Embryonic facial prominence (tissue), 1 donor: ENCODE measurements around the gene CTSG.
"Not testable (repeated sequence)": the region's sequence is repeated elsewhere in the genome, so short reads cannot be mapped to it uniquely, and the experiment has no call there.

Experiments used
- DNase-seq: peaks from one replicate; pipeline ENCODE4 v3.0.0-alpha.2; 2016; ENCODE audit errors: extremely low spot score

Gene CTSG, protein sequence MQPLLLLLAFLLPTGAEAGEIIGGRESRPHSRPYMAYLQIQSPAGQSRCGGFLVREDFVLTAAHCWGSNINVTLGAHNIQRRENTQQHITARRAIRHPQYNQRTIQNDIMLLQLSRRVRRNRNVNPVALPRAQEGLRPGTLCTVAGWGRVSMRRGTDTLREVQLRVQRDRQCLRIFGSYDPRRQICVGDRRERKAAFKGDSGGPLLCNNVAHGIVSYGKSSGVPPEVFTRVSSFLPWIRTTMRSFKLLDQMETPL

DNA sequence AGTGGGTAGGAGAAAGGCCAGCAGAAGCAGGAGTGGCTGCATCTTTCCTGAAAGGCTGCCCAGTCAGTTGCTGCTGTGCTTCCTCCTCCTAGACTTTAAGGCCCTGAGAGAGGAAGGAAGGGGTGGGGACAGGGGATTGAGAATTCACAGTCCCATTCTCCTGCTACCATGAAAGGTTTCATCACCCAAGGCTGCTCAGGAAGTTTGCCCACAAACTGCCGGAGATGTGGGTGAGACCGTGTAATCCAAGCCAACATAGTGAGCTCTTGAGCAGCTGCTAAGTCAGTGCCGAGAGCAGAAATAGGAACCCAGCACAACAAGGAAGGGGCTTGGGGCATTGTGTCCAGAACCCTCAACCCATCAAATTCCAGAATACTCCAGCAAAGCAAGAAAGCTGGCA, at the start of gene CTSG:
Gene CTSG, minus strand, starts transcription at position 69 of the 400 bp plus-strand sequence. Its CDS starts 27 bp downstream, at position 42.
- no peak for DNase-seq

DNA sequence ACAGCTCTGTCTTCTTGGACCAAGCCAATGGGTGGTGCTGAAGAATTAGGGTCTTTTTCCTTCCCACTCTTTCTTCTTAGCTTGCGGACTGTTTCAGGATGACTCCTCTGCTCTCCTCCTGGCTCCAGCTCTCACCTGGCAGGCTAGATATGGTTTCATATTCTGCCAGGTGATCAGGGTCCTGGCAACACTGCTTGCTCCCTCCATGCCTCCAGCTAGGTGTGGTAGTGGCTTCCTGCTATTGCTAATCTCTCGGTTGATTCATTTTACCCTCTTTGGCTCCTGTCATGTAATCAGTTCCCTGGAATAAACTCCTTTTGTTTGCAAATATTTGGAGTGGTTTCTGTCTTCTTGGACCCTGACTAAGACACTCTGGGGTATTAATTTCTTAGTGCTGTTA, 37.7 kb upstream of the CTSG start:
- DNase-seq, result no peak

- no peak for DNase-seq
Observed at GRCh38 chr14:24613241-24613640, 37.2 kb upstream of the CTSG start.

DNA sequence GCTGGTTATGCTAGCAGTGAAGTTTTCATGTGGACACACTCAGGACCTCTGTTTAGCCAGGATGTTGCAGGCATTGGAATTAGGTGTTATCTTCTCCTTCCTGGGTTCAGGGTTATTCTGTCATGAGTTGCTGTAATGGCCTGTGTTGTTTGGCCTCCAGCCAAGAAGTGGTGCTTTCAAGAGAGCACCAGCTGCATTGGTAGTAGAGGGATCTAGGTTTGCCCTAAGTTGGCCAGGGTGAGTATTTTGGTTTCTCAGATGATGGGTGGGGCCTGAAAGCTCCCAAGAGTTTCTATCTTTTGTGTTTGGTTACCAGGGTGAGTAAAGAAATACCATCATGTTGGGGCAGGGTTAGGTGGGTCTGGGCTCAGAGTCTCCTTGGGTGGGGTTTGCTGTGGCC, 36.1 kb upstream of the CTSG start:
- DNase-seq, result no peak

GRCh38 chr14:24609655-24610344, 33.8 kb upstream of the CTSG start, which contains the start of gene GZMH:
TSS of gene GZMH (minus strand) at chr14:24609685. CDS start at chr14:24609613, 72 bp downstream.
- no peak for DNase-seq

DNA sequence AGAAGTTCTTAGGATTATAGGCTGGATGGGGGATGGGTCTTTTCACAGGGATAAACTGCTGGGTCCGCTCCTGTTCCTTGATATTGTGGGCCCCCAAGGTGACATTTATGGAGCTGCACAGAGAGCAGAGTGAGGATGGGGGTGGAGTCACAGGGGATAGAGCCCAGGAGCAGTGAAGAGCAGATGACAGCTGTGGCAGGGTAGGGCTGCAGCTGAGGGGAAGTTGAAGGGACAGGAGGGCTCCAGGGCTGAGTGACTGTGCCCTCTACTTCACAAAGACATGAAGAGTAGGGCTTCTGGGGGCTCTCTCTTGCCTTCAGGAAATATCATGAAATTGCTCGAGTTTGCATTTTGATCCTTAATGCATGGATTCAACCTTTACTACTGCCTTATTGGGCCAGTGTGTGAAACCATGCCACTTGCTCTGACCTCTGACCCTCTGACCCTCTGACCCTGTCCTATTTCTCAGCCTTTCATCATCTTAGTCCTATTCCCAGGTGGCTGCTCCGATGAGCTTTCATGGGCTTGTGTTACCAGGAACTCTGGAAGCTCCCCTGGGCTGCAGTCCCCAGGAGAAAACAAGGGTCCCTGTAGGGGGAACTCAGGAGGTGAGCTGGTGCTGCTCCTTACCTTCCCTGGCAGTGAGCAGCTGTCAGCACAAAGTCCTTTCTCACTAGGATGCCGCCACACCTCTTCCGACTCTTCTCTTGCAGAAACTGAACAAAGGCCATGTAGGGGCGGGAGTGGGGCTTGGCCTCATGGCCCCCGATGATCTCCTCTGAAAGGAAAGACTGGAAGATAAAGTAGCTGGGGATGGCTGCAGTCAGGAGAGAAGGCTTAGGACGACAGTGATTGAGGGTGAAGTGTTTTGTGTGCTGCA, 31.8 kb upstream of the CTSG start:
- no peak for DNase-seq

GRCh38 chr14:24607081-24607480, 31.0 kb upstream of the CTSG start:
- no peak for DNase-seq

GRCh38 chr14:24606297-24606696, 30.2 kb upstream of the CTSG start:
- DNase-seq, result no peak

GRCh38 chr14:24605435-24606190, 29.6 kb upstream of the CTSG start:
- DNase-seq, result no peak

- DNase-seq, result no peak
Observed at GRCh38 chr14:24597403-24597802, 21.4 kb upstream of the CTSG start.

DNA sequence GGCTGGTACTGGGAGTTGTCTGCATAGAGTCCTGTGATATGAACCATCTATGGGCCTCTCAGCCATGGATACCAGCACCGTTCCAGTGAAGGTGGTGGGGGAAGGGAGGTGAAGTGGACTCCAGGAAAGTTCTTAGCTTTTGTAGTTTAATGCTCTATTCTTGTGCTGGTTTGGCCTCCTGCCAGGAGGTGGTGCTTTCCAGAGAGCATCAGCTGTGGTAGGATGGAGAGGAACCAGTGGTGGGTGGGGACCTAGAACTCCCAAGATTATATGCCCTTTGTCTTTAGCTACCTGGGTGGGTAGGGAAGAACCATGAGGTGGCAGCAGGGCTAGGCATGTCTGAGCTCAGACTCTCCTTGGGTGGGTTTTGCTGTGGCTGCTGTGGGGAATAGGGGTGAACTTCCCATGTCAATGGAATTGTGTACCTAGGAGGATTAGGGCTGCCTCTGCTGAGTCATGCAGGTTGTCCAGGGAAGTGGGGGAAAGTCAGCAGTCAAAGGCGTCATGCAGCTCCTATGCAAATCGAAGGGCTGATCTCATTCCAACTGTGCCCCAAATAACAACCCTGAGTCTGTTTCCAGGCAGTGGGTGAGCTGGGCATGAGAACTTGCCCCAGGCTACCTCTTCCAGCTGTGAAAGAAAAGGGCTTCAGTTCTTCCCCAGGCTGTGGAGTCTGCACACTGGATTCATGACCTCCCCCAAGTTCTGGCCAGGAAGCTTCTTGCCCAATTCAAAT, 19.2 kb upstream of the CTSG start:
- DNase-seq, result no peak

- not testable (repeated sequence) for DNase-seq
Observed at GRCh38 chr14:24591004-24591403, 15.0 kb upstream of the CTSG start.

- DNase-seq, result not testable (repeated sequence)
Observed at GRCh38 chr14:24584402-24584801, 8.4 kb upstream of the CTSG start.

DNA sequence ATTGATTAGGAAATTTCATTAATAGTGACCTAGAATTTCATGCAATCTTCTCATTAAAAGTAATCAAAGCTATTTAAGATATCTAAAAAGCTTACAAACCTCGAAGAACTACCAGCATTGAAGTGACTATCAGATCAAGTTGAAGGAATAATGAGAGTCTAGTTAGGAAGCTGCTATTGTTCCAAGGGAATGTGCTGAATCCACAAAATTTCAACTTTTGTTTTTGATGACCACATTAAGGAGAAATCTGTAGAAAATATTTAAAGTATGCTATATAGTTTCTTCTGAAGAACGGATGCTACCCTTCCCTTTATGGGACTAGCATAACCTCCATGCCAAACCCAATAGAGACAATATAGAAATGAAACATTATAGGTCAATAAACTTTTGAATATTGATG, 2.5 kb upstream of the CTSG start:
- no peak for DNase-seq

GRCh38 chr14:24576771-24577170, 721 bp upstream of the CTSG start:
- no peak for DNase-seq

- DNase-seq, result no peak
Observed at GRCh38 chr14:24574206-24574774, 1.8 kb downstream of the CTSG start.

DNA sequence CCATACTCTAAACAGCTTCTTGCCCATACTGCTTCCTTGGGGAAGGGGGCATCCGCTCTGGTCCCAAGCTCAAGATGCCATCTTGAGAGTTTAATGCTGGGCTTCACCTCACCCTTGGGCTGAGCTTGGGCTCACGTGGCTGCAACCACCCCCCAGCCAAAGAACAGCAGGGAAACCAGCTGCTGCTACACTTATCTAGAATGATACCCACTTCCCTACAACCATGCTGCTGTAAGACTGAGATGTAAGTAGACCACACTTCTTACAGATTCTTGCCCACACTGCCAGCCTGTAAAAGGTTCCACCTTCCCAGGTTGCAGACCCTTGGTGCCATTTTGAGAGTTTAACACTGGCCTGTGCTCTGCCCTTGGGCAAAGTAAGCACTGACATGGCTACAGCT, 9.7 kb downstream of the CTSG start:
- DNase-seq, result no peak

DNA sequence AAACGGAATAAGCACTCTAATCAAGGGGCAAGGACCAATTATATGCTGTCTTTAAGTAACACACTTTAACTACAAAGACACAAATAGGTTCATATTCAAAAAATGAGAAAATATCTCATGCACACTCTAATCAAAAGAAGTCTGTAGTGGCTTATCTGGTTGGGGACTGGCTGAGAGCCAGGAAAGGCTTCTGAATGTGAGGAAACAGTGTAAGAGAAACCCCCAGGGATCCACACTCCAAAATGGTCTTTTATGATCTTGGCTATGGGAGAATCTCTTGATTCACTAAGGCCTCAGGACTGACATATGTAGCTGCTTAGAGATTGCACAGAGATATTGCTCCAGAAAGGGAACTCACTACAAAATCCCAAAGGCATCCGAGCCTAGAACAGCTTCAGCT, 10.3 kb downstream of the CTSG start:
- no peak for DNase-seq

GRCh38 chr14:24563505-24563904, 12.5 kb downstream of the CTSG start:
- no peak for DNase-seq

DNA sequence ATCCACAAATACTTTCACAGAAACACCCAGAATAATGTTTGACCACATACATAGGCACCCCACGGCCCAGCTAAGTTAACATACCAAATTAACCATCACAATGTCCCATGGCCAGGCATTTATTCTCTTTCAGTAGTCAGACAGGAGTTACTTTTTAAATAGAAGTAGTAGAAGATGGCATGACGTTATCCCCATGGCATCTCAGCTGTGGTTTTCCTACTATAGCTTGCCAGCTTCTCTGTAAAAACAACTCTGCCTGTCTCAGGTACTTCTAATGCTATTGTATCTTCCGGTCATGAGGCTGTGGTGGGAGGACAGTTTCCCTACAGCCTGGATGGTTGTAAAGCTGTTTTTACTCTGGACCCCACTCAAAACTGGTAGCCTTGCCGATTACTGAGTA, 19.3 kb downstream of the CTSG start:
- no peak for DNase-seq

DNA sequence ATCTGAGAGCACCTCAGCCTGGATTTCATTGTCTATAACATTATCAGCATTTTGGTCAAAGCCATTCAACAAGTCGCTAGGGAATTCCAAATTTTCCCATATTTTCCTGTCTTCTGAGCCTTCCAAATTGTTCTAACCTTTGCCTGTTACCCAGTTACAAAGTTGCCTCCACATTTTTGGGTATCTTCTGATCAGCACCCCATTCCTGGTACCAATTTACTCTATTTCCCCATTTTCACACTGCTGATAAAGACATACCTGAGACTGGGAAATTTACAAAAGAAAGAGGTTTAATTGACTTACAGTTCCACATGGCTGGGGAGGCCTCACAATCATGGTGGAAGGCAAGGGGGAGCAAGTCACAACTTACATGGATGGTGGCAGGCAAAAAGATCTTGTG, 27.0 kb downstream of the CTSG start:
- not testable (repeated sequence) for DNase-seq
